ENCODE measurements around the gene LAMA1.

DNA sequence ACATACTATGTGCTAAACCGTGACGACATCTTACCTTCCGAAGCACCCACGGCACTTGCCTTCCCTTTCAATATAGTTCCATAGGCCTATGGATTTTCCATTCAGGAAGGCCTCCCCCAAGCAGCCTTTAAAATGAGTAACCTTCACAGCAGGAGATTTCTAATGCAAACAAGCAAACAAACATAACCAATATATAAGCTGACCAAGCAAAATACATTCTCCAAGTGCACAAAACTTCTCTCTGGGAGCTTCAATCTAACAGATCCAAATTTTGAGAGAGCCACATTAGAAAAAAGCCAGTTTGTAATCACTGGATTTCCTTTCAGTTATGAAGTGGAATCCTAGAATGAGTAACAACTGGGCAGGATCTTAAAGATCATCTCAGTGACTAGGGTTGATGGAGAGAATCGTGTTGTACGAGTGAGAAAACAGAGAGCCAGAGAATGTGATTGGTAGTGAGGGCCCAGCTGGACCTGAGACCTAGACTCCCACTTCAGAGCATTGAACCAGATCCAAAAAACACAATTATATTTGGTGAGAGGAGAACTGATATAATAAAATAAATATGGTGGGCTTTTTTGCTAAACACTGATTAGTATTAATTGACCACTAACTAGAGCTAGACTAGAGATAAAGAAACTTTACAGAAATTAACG lies 145.6 kb downstream of the LAMA1 start:
- TF ChIP-seq, protein P1, sequence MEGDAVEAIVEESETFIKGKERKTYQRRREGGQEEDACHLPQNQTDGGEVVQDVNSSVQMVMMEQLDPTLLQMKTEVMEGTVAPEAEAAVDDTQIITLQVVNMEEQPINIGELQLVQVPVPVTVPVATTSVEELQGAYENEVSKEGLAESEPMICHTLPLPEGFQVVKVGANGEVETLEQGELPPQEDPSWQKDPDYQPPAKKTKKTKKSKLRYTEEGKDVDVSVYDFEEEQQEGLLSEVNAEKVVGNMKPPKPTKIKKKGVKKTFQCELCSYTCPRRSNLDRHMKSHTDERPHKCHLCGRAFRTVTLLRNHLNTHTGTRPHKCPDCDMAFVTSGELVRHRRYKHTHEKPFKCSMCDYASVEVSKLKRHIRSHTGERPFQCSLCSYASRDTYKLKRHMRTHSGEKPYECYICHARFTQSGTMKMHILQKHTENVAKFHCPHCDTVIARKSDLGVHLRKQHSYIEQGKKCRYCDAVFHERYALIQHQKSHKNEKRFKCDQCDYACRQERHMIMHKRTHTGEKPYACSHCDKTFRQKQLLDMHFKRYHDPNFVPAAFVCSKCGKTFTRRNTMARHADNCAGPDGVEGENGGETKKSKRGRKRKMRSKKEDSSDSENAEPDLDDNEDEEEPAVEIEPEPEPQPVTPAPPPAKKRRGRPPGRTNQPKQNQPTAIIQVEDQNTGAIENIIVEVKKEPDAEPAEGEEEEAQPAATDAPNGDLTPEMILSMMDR (IDR thresholded peaks at IDR 0.05; ENCODE audit: low read depth, low read length, poor library complexity, severe bottlenecking): no peak
- TF ChIP-seq EZH2phosphoT487 (IDR thresholded peaks at IDR 0.05; ENCODE audit: borderline replicate concordance, low read length): no peak
